IMR-90 (cell line): ENCODE results near the gene LGALS4.
"Not testable (repeated sequence)": the region's sequence is repeated elsewhere in the genome, so short reads cannot be mapped to it uniquely, and the experiment has no call there.

Experiments used
- BHLHE40 ChIP-seq: fragments of 150-350 bp; IDR thresholded peaks from 2 replicates; pipeline ENCODE4 v1.6.1; 2016; ENCODE audit warnings: mild to moderate bottlenecking, low read depth, low read length
- CEBPB ChIP-seq: IDR thresholded peaks from 2 replicates; pipeline ENCODE4 v1.6.1; 2012; ENCODE audit warnings: low read depth, low read length, improper control_type of control experiment
- CHD1 ChIP-seq: IDR thresholded peaks from 2 replicates; pipeline ENCODE4 v1.6.1; 2012; ENCODE audit warnings: low read depth, low read length, improper control_type of control experiment
- CTCF ChIP-seq: conservative IDR thresholded peaks from 2 replicates; pipeline ENCODE4 v1.5.1; 2012; ENCODE audit warnings: mild to moderate bottlenecking, low read depth, low read length, improper control_type of control experiment
- ELK1 ChIP-seq: fragments of 150-350 bp; IDR thresholded peaks from 2 replicates; pipeline ENCODE4 v1.6.1; 2016; ENCODE audit warnings: low read depth, mild to moderate bottlenecking, low read length, moderate library complexity, borderline replicate concordance
- MAZ ChIP-seq: IDR thresholded peaks from 2 replicates; pipeline ENCODE4 v1.6.1; 2012; ENCODE audit warnings: low read depth, mild to moderate bottlenecking, low read length, improper control_type of control experiment, moderate library complexity, borderline replicate concordance
- MXI1 ChIP-seq: IDR thresholded peaks from 2 replicates; pipeline ENCODE4 v1.6.1; 2012; ENCODE audit warnings: low read depth, mild to moderate bottlenecking, low read length, moderate library complexity, borderline replicate concordance
- NFE2L2 ChIP-seq: fragments of 150-350 bp; IDR thresholded peaks from 2 replicates; pipeline ENCODE4 v1.6.1; 2016; ENCODE audit warnings: low read depth, mild to moderate bottlenecking, low read length
- POLR2A ChIP-seq: IDR thresholded peaks from 2 replicates; pipeline ENCODE4 v1.6.1; 2012; ENCODE audit warnings: mild to moderate bottlenecking, low read depth, low read length
- RCOR1 ChIP-seq: IDR thresholded peaks from 2 replicates; pipeline ENCODE4 v1.6.1; 2012; ENCODE audit warnings: mild to moderate bottlenecking, low read length, improper control_type of control experiment; ENCODE audit not compliant: insufficient replicate concordance
- RFX5 ChIP-seq: IDR thresholded peaks from 2 replicates; pipeline ENCODE4 v1.8.0; 2012; ENCODE audit warnings: low read depth, mild to moderate bottlenecking, low read length, moderate library complexity
- USF2 ChIP-seq: fragments of 150-350 bp; IDR thresholded peaks from 2 replicates; pipeline ENCODE4 v1.6.1; 2017; ENCODE audit warnings: mild to moderate bottlenecking, antibody characterized with exemption, low read length, low read depth

GRCh38 chr19:38761884-38762389 lies 50.8 kb downstream of the LGALS4 start:
- TF ChIP-seq POLR2A, CTCF, BHLHE40, CEBPB, NFE2L2, MXI1, MAZ, ELK1, USF2, RCOR1, RFX5, CHD1: not testable (repeated sequence)
